K562 (cell line): ENCODE results near the gene TTN. TPM values are rescaled to one million over a fixed set of nuclear protein-coding genes. Genes with fewer than 3 reads are reported as not detected.

Source experiments
- ATAC-seq: fragments of 200-7000 bp; cut with Tn5 transposase; 3 replicates; pipeline ENCODE4 v1.9.1; 2020; ENCODE audit warnings: moderate library complexity
- BruUV-seq: library from RNA; stranded (reverse); fragments of 400-500 nt; replicated peaks from 2 replicates; lab custom pipeline; 2021; lab: Mats Ljungman, UMichigan
- CTCF ChIA-PET: fragments of 300-600 bp; formaldehyde crosslinking; extraction: SDS; loops from one replicate; lab custom pipeline; 2021; ENCODE audit warnings: low intra/inter-chr PET ratio; lab: Yijun Ruan, JAX
- POLR2A ChIA-PET: fragments of 300-600, 350-650 bp; sonication (Branson Sonifier 250); formaldehyde crosslinking; extraction: SDS; loops from one replicate; lab custom pipeline; 2021; ENCODE audit warnings: antibody characterized with exemption, inconsistent platforms; lab: Yijun Ruan, JAX
- DNase-seq, 4 experiments: peaks; one replicate each; pipeline versions ENCODE4 v3.0.0 to v3.0.0-alpha.2; 2011 to 2018; ENCODE audit warnings: low spot score in 3 of 4, mixed read lengths in 3 of 4; ENCODE audit errors: extremely low read depth in 1 of 4
- FAIRE-seq: peaks from 2 replicates; lab custom pipeline; 2011; peaks lifted over from hg19 to GRCh38; lab: Jason Lieb, UNC
- H2AFZ ChIP-seq: 2 replicates; pipeline ENCODE4 v1.6.0; 2011; ENCODE audit warnings: low read depth, low read length, control low read depth, inconsistent platforms
- H3K27ac ChIP-seq: fragments of 200-600 bp; 3 replicates; pipeline ENCODE4 v1.8.0; 2011; ENCODE audit warnings: low read depth, mild to moderate bottlenecking, control low read depth, inconsistent platforms, low read length, moderate library complexity, mixed read lengths; ENCODE audit errors: extremely low read depth
- H3K27me3 ChIP-seq, 2 experiments: fragments of 300-600 bp in 1 of 2; 2 replicates in 1 of 2; 3 replicates in 1 of 2; pipeline versions ENCODE4 v1.6.0 to v1.8.0; 2011; ENCODE audit warnings: inconsistent platforms in 2 of 2, low read length in 2 of 2, mild to moderate bottlenecking in 1 of 2, mixed read lengths in 1 of 2, moderate library complexity in 1 of 2; ENCODE audit not compliant: control insufficient read depth in 2 of 2, insufficient read depth in 2 of 2
- H3K36me3 ChIP-seq: fragments of 300-600 bp; 3 replicates; pipeline ENCODE4 v1.8.0; 2011; ENCODE audit warnings: mild to moderate bottlenecking, low read length, inconsistent platforms; ENCODE audit not compliant: control insufficient read depth, insufficient read depth
- H3K4me1 ChIP-seq, 2 experiments: fragments of 200-600 bp in 1 of 2; replicated peaks in 1 of 2; 2 replicates in 1 of 2; 3 replicates in 1 of 2; pipeline versions ENCODE4 v1.5.1 to v1.8.0; 2011; ENCODE audit warnings: inconsistent platforms in 2 of 2, low read length in 2 of 2, mild to moderate bottlenecking in 1 of 2, mixed read lengths in 1 of 2, moderate library complexity in 1 of 2; ENCODE audit not compliant: control insufficient read depth in 2 of 2, insufficient read depth in 2 of 2
- H3K4me2 ChIP-seq: 2 replicates; pipeline ENCODE4 v1.6.1; 2011; ENCODE audit warnings: low read length, control low read depth, inconsistent platforms, mixed read lengths; ENCODE audit not compliant: insufficient read depth
- H3K4me3 ChIP-seq: fragments of 200-600 bp; sonication (generic), shearing (Covaris generic); 2 replicates; pipeline ENCODE4 v1.5.1; 2016; ENCODE audit warnings: control low read depth, inconsistent platforms
- H3K79me2 ChIP-seq: fragments of 200-600 bp; 3 replicates; pipeline ENCODE4 v1.8.0; 2011; ENCODE audit warnings: low read length, inconsistent platforms; ENCODE audit not compliant: control insufficient read depth, insufficient read depth
- H3K9ac ChIP-seq, 2 experiments: 2 replicates each; pipeline versions ENCODE4 v1.6.0 to v1.6.1; 2011; ENCODE audit warnings: low read depth in 2 of 2, low read length in 2 of 2, control low read depth in 1 of 2, inconsistent platforms in 1 of 2, mild to moderate bottlenecking in 1 of 2, mixed read lengths in 1 of 2; ENCODE audit not compliant: insufficient read depth in 1 of 2
- H3K9me1 ChIP-seq: one replicate; pipeline ENCODE4 v1.6.0; 2011; ENCODE audit warnings: inconsistent platforms, mild to moderate bottlenecking, low read length, moderate library complexity; ENCODE audit not compliant: control insufficient read depth, insufficient read depth
- H3K9me3 ChIP-seq: replicated peaks from 2 replicates; pipeline ENCODE4 v1.5.1; 2011; ENCODE audit warnings: low read depth, low read length, inconsistent platforms; ENCODE audit not compliant: control insufficient read depth, insufficient read depth
- H4K20me1 ChIP-seq: replicated peaks from 2 replicates; pipeline ENCODE4 v1.6.1; 2011; ENCODE audit warnings: low read length, inconsistent platforms, mixed read lengths; ENCODE audit not compliant: control insufficient read depth, insufficient read depth
- BDP1 ChIP-seq: IDR thresholded peaks from 3 replicates; pipeline ENCODE4 v1.6.1; 2011; ENCODE audit not compliant: insufficient read length, insufficient read depth
- DLX4 ChIP-seq: fragments of 250-450 bp; sonication (Bioruptor Pico); IDR thresholded peaks from 2 replicates; pipeline ENCODE4 v1.6.1; 2021; ENCODE audit warnings: mild to moderate bottlenecking
- ELK1 ChIP-seq: sonication (generic); formaldehyde crosslinking; IDR thresholded peaks from 2 replicates; pipeline ENCODE4 v1.8.1; 2022; ENCODE audit warnings: missing genetic modification reagents
- ETS2 ChIP-seq: IDR thresholded peaks from 2 replicates; pipeline ENCODE4 v1.6.1; 2016; ENCODE audit warnings: borderline replicate concordance, missing genetic modification characterization, mild to moderate bottlenecking, moderate library complexity, missing compliant biosample characterization; ENCODE audit not compliant: poor library complexity, severe bottlenecking
- HNRNPUL1 ChIP-seq: fragments of 200-400 bp; formaldehyde crosslinking; IDR thresholded peaks from 2 replicates; pipeline ENCODE4 v1.6.1; 2017; ENCODE audit warnings: low read length
- WGBS: fragments of 100-300 bp; shearing (Covaris generic); methylation state at CpG from one replicate; pipeline ENCODE4 v1.1.6; 2016; ENCODE audit warnings: low coverage, mixed read lengths; ENCODE audit not compliant: insufficient coverage; ENCODE audit errors: missing lambda C conversion rate; 5-methylcytosine and 5-hydroxymethylcytosine counted together
- in situ Hi-C: fragments of 300-500 bp; cut with MboI; formaldehyde crosslinking; loops from 4 replicates; pipeline ENCODE4 v1.15.0; 2018; ENCODE audit warnings: inconsistent platforms, mixed read lengths
- intact Hi-C: fragments of 100-400 bp; cut with micrococcal nuclease; formaldehyde crosslinking; loops from 2 replicates; pipeline ENCODE4 v1.14.2; 2022
- polyA plus RNA-seq, 8 experiments: library from polyadenylated mRNA; depleted of rRNA in 4 of 8; stranded (reverse) in 5 of 8; unstranded in 3 of 8; fragments of >200 nt; fragmentation: Nextera tagmentation in 2 of 8; fragmentation: Illumina TruSeq in 1 of 8; extraction: Ambion mirVana in 2 of 8; extraction: Trizol in 1 of 8; gene quantifications; 2 replicates each; pipeline versions ENCODE4 v1.2.1 to v1.2.3, GENCODE V29; 2011 to 2014; ENCODE audit warnings: inconsistent platforms in 1 of 8, missing spikeins in 1 of 8
- total RNA-seq, 7 experiments: library from RNA; depleted of rRNA in 6 of 7; stranded (reverse); fragments of >200 nt in 6 of 7; fragmentation: Illumina TruSeq in 2 of 7; extraction: Trizol in 2 of 7; gene quantifications; 2 replicates each; pipeline versions ENCODE4 v1.2.1 to v1.2.3, GENCODE V29; 2011 to 2021; ENCODE audit warnings: low replicate concordance in 1 of 7

TTN gene
- total and polyA plus RNA-seq, 9 of the 15 experiments (the other 6 are each of a cell fraction or from before 2014, with no cell fraction given), result under 0.01 to 0.20 (median 0.04) TPM; not detected in 1

GRCh38 chr2:178844701-178845100 is 37.5 kb upstream of the TTN start:
- Histone ChIP-seq H3K27me3 (no peaks in the 10 kb centered on the region), H3K4me1 (no peaks in the 10 kb centered on the region), H3K36me3 (no peaks in the 10 kb centered on the region), H2AFZ (no peak overlapping the region), H3K9me1 (no peaks in the 10 kb centered on the region), H3K4me3 (no peak overlapping the region), H3K79me2 (no peaks in the 10 kb centered on the region), H3K9me3 (no peaks in the 10 kb centered on the region)
- no peak for DNase-seq
- BruUV-seq, result no TSS peak
- WGBS, result 0% methylated on average over 2 of the region's 2 CpGs
- in situ Hi-C loops (no loop called here), intact Hi-C loops (no loop called here)
- ChIA-PET CTCF (no interaction called here), POLR2A (no interaction called here)
- FAIRE-seq, result no peak
- TF ChIP-seq BDP1, result no peak
- TF ChIP-seq, all 486 proteins: peak for 0
- no peak overlapping the region for H3K4me2 ChIP-seq
- no peak for ATAC-seq
- no peak overlapping the region for H3K27ac ChIP-seq
- no peak overlapping the region for H3K9ac ChIP-seq
- no peaks in the 10 kb centered on the region for H4K20me1 ChIP-seq

GRCh38 chr2:178844269-178844668 is 37.0 kb upstream of the TTN start:
- Histone ChIP-seq H3K27me3 (no peaks in the 10 kb centered on the region), H3K9ac (no peak overlapping the region), H3K27ac (no peak overlapping the region), H3K9me1 (no peaks in the 10 kb centered on the region), H2AFZ (no peak overlapping the region), H3K4me1 (no peaks in the 10 kb centered on the region), H3K79me2 (no peaks in the 10 kb centered on the region), H4K20me1 (no peaks in the 10 kb centered on the region)
- no peak for DNase-seq
- WGBS, result 3% methylated on average over 4 of the region's 4 CpGs
- CTCF ChIA-PET, result no interaction called here
- no TSS peak for BruUV-seq
- no peak for ATAC-seq
- FAIRE-seq, result no peak
- in situ Hi-C loops, result no loop called here
- TF ChIP-seq HNRNPUL1, result no peak
- TF ChIP-seq ELK1 (CRISPR knock-in tag), result no peak
- TF ChIP-seq DLX4 (CRISPR knock-in tag), result no peak
- TF ChIP-seq ETS2 (tag), result no peak
- TF ChIP-seq, all 486 proteins: peak for 0
- Histone ChIP-seq H3K4me2 (no peak overlapping the region), H3K9me3 (no peaks in the 10 kb centered on the region), H3K36me3 (no peaks in the 10 kb centered on the region), H3K4me3 (no peak overlapping the region)
- POLR2A ChIA-PET, result no interaction called here
- intact Hi-C loops, result no loop called here
